AG10803 (cell line): ENCODE results near the gene ATP6V0E2.

Source experiments
- DNase-seq: peaks from one replicate; pipeline ENCODE4 v3.0.0; 2010; ENCODE audit warnings: low read depth
- H3K4me3 ChIP-seq: 2 replicates; pipeline ENCODE4 v1.5.1; 2011; ENCODE audit warnings: mild to moderate bottlenecking, low read length, control low read depth
- TF ChIP-seq, protein P1 (sequence below): conservative IDR thresholded peaks from 2 replicates; pipeline ENCODE4 v1.5.1; 2011; ENCODE audit warnings: mild to moderate bottlenecking, low read length, control low read depth, inconsistent platforms

The ATP6V0E2 gene

DNA sequence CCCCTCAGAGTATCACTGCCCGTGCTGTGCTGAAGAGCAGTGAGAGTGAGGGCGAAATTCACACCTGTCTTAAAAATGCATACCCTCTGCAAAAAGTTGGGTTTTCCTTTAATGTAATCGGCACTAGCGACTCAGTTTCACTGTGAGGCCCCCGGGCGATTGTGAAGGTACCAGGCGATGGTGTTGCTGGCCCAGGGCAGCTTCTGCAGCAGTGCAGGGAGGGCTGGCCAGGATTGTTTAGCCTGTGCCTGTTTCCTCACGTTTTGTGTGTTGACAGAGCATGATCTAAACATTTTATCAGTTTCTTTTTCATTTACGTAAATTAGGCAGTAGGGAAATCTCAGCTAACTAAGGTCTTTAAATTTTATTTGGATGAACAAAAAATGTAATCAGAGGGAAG, 22.3 kb upstream of the ATP6V0E2 start:
- TF ChIP-seq, protein P1, sequence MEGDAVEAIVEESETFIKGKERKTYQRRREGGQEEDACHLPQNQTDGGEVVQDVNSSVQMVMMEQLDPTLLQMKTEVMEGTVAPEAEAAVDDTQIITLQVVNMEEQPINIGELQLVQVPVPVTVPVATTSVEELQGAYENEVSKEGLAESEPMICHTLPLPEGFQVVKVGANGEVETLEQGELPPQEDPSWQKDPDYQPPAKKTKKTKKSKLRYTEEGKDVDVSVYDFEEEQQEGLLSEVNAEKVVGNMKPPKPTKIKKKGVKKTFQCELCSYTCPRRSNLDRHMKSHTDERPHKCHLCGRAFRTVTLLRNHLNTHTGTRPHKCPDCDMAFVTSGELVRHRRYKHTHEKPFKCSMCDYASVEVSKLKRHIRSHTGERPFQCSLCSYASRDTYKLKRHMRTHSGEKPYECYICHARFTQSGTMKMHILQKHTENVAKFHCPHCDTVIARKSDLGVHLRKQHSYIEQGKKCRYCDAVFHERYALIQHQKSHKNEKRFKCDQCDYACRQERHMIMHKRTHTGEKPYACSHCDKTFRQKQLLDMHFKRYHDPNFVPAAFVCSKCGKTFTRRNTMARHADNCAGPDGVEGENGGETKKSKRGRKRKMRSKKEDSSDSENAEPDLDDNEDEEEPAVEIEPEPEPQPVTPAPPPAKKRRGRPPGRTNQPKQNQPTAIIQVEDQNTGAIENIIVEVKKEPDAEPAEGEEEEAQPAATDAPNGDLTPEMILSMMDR: no peak
- no peak for DNase-seq

GRCh38 chr7:149853157-149853556, 20.6 kb upstream of the ATP6V0E2 start:
- TF ChIP-seq, protein P1: no peak
- DNase-seq: peak; percentile 21
- H3K4me3 ChIP-seq: no peak overlapping the region

More for the DNA sequence above, 22.3 kb upstream of the ATP6V0E2 start:
- no peak overlapping the region for H3K4me3 ChIP-seq

DNA sequence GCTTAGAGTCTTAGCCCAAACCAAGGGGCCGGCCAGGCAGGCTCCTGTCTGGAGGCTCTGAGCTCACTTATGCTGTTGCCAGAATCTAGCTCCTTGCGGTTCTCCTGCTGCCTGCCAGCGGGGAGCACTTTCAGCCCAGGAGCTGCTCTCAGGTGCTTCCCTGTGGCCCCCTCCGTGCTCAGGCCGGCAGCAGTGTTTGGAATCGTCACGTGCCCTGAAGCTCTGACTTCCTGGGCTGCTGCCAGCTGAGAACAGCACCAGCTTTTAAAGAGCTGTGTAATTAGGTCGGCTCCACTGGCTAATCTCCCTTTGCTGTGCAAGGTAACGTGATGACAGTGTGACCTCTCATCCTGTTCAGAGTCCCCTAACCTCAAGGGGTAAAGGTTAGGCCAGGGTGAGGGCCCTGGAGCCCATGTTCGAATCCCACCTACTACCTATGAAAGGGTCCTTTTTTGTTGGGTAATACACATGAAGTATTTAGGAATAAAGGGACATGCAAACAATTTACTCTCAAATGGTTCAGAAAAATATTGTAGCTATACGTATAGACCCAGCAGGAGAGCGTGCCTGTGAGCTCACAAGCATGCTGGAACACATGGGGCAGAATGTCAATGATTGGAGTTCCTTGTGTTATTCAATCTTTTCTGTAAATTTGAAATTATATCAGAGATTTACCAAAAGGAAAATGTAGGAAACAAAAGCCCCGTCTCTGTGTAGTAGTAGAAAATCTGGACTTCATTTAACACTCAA, 19.0 kb upstream of the ATP6V0E2 start:
- H3K4me3 ChIP-seq: no peak overlapping the region
- DNase-seq: peak; percentile 31
- TF ChIP-seq, protein P1: no peak

DNA sequence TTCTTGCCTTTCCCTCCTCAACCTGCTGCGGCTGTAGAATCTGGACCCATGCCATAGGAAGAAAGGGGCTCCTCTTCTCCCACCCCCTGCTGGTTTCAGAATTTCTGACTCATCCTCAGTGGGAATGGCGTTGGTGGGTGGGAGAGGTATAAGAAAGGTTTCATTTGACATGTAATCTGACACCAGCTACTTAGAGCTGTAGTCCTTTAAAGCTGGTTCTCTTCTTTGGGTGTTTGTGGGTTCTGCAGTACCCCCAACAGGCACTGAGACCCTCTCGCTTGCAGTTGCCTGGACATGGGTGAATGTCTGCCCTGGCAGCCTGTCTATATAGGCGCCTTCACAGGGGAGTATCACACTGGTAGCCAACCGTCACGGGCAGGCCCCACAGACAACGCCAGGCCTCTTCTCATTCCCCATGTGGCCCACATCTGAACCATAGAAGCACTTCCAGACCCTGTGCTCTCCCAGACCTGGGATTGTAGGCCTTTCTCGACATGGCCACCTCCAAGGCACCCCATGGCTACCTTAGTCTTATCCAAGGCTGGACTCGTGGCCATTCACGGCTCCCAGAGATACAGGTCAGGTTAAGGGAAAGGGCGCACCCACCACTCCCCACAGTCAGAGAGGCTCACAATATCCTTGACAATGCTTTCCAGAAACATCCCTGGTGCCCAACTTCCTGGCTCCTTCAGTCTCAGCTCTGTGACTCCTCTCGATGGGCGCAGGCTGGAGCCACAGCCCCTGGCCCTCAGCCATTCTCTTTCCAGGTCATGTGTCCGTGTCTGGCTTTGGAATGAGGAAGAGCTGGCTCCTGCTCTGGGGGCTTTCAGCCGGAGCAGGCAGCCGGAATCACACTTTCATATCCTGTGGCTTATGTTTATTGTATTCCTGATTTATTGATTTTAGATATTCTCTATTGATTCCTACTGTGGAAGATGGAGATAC, 18.1 kb upstream of the ATP6V0E2 start:
- TF ChIP-seq, protein P1: no peak
- DNase-seq: peak; percentile 51
- no peak overlapping the region for H3K4me3 ChIP-seq

DNA sequence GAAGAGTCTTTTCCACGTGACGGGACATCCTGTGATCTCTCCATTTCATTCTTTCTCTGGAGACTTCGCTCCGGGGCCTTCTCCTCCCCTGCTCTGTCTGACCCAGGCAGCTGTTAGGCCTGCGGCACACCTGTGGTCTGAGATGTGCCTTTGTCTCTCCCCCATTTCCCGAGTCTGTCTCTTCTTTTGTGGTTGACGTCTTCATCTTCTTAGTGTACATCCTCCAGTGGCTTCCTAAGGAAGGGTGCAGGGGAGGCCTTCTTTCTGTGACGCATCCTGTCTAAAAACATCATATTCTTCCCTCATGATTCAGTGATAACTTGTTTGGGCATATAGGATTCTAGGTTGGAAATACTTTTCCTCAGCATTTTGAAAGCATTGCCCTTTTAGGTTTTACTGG, 17.2 kb upstream of the ATP6V0E2 start:
- TF ChIP-seq, protein P1: no peak
- H3K4me3 ChIP-seq: no peak overlapping the region
- DNase-seq: no peak

GRCh38 chr7:149859369-149859768, 14.4 kb upstream of the ATP6V0E2 start:
- TF ChIP-seq, protein P1: no peak
- no peak for DNase-seq
- no peak overlapping the region for H3K4me3 ChIP-seq

DNA sequence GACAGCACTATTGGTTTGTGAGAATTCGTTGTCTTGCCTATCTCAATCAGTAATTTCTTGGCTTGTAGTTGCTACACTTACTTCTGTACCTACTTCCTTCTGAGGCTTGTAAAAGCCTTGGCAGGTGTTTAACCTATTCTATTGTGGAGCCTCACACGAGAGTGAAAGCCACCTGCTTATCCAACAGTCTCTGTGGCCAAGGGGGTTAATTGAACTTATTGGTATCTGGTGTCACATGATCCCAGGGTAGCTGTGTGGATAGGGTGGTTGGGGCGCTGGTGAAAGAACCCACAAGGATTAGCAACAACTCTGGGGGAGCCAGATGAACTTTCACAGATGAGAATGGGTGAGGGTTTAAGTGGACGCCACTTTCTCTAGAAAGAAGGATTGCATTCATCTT, 13.9 kb upstream of the ATP6V0E2 start:
- no peak for DNase-seq
- TF ChIP-seq, protein P1: no peak
- no peak overlapping the region for H3K4me3 ChIP-seq
